Mesenchymal stem cell (in vitro differentiated cells and primary cell): Measurements from ENCODE around the gene CSTPP1.
"Not testable (repeated sequence)": the region's sequence is repeated elsewhere in the genome, so short reads cannot be mapped to it uniquely, and the experiment has no call there.

Source experiments
- DNase-seq: peaks from one replicate; pipeline ENCODE4 v3.0.0-alpha.2; 2013
- H2AFZ ChIP-seq: one replicate; pipeline ENCODE4 v1.6.1; 2013; ENCODE audit warnings: low read depth, mild to moderate bottlenecking, control low read depth, inconsistent platforms, low read length, moderate library complexity
- H2AK5ac ChIP-seq: 2 replicates; pipeline ENCODE4 v1.6.1; 2013; ENCODE audit warnings: low read length, moderate library complexity, mild to moderate bottlenecking, inconsistent platforms; ENCODE audit not compliant: severe bottlenecking
- H2BK120ac ChIP-seq: one replicate; pipeline ENCODE4 v1.6.1; 2013; ENCODE audit warnings: low read depth, mild to moderate bottlenecking, inconsistent platforms, low read length, moderate library complexity
- H2BK12ac ChIP-seq, 2 experiments: one replicate each; pipeline ENCODE4 v1.6.1; 2013; ENCODE audit warnings: inconsistent platforms in 2 of 2, low read length in 2 of 2, mild to moderate bottlenecking in 2 of 2, moderate library complexity in 2 of 2, control low read depth in 1 of 2
- H2BK15ac ChIP-seq: one replicate; pipeline ENCODE4 v1.6.1; 2013; ENCODE audit warnings: mild to moderate bottlenecking, low read depth, inconsistent platforms; ENCODE audit not compliant: poor library complexity, severe bottlenecking
- H2BK5ac ChIP-seq: 2 replicates; pipeline ENCODE4 v1.6.1; 2013; ENCODE audit warnings: low read depth, mild to moderate bottlenecking, low read length, control low read depth, inconsistent platforms; ENCODE audit not compliant: poor library complexity, severe bottlenecking
- H3K14ac ChIP-seq, 2 experiments: one replicate each; pipeline ENCODE4 v1.6.1; 2013; ENCODE audit warnings: inconsistent platforms in 2 of 2, low read length in 2 of 2, control low read depth in 1 of 2, mild to moderate bottlenecking in 1 of 2, moderate library complexity in 1 of 2
- H3K18ac ChIP-seq, 2 experiments: one replicate each; pipeline ENCODE4 v1.6.1; 2013; ENCODE audit warnings: inconsistent platforms in 2 of 2, low read length in 2 of 2, control low read depth in 1 of 2, low read depth in 1 of 2, mild to moderate bottlenecking in 1 of 2
- H3K23ac ChIP-seq, 2 experiments: one replicate each; pipeline ENCODE4 v1.6.1; 2013; ENCODE audit warnings: inconsistent platforms in 2 of 2, low read length in 2 of 2, mild to moderate bottlenecking in 2 of 2, moderate library complexity in 2 of 2, control low read depth in 1 of 2
- H3K27ac ChIP-seq: 2 replicates; pipeline ENCODE4 v1.5.1; 2013; ENCODE audit warnings: mild to moderate bottlenecking, moderate library complexity, low read length, control low read depth, inconsistent platforms; ENCODE audit not compliant: poor library complexity, severe bottlenecking
- H3K27me3 ChIP-seq, 2 experiments: 2 replicates each; pipeline versions ENCODE4 v1.6.1 to v1.7.0; 2013; ENCODE audit warnings: low read length in 2 of 2, mild to moderate bottlenecking in 2 of 2, moderate library complexity in 2 of 2, control low read depth in 1 of 2, inconsistent platforms in 1 of 2; ENCODE audit not compliant: control insufficient read depth in 1 of 2, insufficient read depth in 1 of 2
- H3K36me3 ChIP-seq, 2 experiments: 2 replicates each; pipeline versions ENCODE4 v1.6.1 to v1.7.0; 2013; ENCODE audit warnings: low read length in 2 of 2, control low read depth in 1 of 2, inconsistent platforms in 1 of 2, low read depth in 1 of 2, mild to moderate bottlenecking in 1 of 2; ENCODE audit not compliant: insufficient read depth in 2 of 2, control insufficient read depth in 1 of 2
- H3K4ac ChIP-seq, 2 experiments: one replicate each; pipeline ENCODE4 v1.6.1; 2013; ENCODE audit warnings: inconsistent platforms in 2 of 2, low read length in 2 of 2, mild to moderate bottlenecking in 2 of 2, moderate library complexity in 2 of 2, control low read depth in 1 of 2, low read depth in 1 of 2
- H3K4me1 ChIP-seq: 2 replicates; pipeline ENCODE4 v1.6.1; 2013; ENCODE audit warnings: low read depth, low read length, control low read depth; ENCODE audit not compliant: control insufficient read depth, insufficient read depth
- H3K4me2 ChIP-seq: 2 replicates; pipeline ENCODE4 v1.6.1; 2013; ENCODE audit warnings: low read length, mild to moderate bottlenecking, inconsistent platforms; ENCODE audit not compliant: poor library complexity, severe bottlenecking
- H3K4me3 ChIP-seq, 2 experiments: 2 replicates each; pipeline versions ENCODE4 v1.5.1 to v1.7.0; 2013; ENCODE audit warnings: low read length in 2 of 2, mild to moderate bottlenecking in 2 of 2, control low read depth in 1 of 2, low read depth in 1 of 2; ENCODE audit not compliant: insufficient read depth in 1 of 2
- H3K79me1 ChIP-seq: replicated peaks from 2 replicates; pipeline ENCODE4 v1.6.1; 2013; ENCODE audit warnings: mild to moderate bottlenecking, control low read depth, low read length, inconsistent platforms; ENCODE audit not compliant: poor library complexity, severe bottlenecking
- H3K9ac ChIP-seq: 2 replicates; pipeline ENCODE4 v1.7.0; 2013; ENCODE audit warnings: mild to moderate bottlenecking, low read length, moderate library complexity
- H3K9me3 ChIP-seq: 2 replicates; pipeline ENCODE4 v1.7.0; 2013; ENCODE audit warnings: mild to moderate bottlenecking, low read length; ENCODE audit not compliant: control insufficient read depth
- H4K8ac ChIP-seq: one replicate; pipeline ENCODE4 v1.6.1; 2013; ENCODE audit warnings: inconsistent platforms, mild to moderate bottlenecking, low read length, moderate library complexity
- H4K91ac ChIP-seq: one replicate; pipeline ENCODE4 v1.6.1; 2013; ENCODE audit warnings: mild to moderate bottlenecking, low read length, inconsistent platforms
- WGBS: methylation state at CpG from one replicate; pipeline ENCODE4 v1.1.7; 2013; ENCODE audit warnings: mixed read lengths; 5-methylcytosine and 5-hydroxymethylcytosine counted together

CSTPP1 gene

GRCh38 chr11:46961886-46962285, 25.3 kb downstream of the CSTPP1 start:
- no CpG with 5 or more reads among the region's 3 CpGs for WGBS
- not testable (repeated sequence) for H2BK15ac ChIP-seq, H3K4me1 ChIP-seq, H3K14ac ChIP-seq, H3K27me3 ChIP-seq, H3K36me3 ChIP-seq, H2BK120ac ChIP-seq, H3K23ac ChIP-seq, H4K8ac ChIP-seq, H3K4ac ChIP-seq, H3K4me3 ChIP-seq, H2BK5ac ChIP-seq, H2AK5ac ChIP-seq, H2BK12ac ChIP-seq, H2AFZ ChIP-seq, H3K18ac ChIP-seq, H3K4me2 ChIP-seq, H4K91ac ChIP-seq, H3K27ac ChIP-seq, DNase-seq, H3K9ac ChIP-seq, H3K9me3 ChIP-seq
- peaks cover 17% of the 10 kb centered on the region for H3K79me1 ChIP-seq

GRCh38 chr11:46963844-46964243, 27.3 kb downstream of the CSTPP1 start:
- no peak overlapping the region for H4K91ac ChIP-seq
- no peak overlapping the region for H3K18ac ChIP-seq
- H3K4me2 ChIP-seq: no peak overlapping the region
- H3K27me3 ChIP-seq: no peaks in the 10 kb centered on the region
- no peak overlapping the region for H2BK15ac ChIP-seq
- H3K4me3 ChIP-seq: no peak overlapping the region
- H3K79me1 ChIP-seq: peaks cover 14% of the 10 kb centered on the region
- no peak overlapping the region for H2BK120ac ChIP-seq
- H3K14ac ChIP-seq: no peak overlapping the region
- H2AK5ac ChIP-seq: no peak overlapping the region
- DNase-seq: no peak
- WGBS: 100% methylated on average over 3 of the region's 3 CpGs
- no peaks in the 10 kb centered on the region for H3K4me1 ChIP-seq
- H3K23ac ChIP-seq: no peak overlapping the region
- no peak overlapping the region for H2BK12ac ChIP-seq
- no peak overlapping the region for H3K4ac ChIP-seq
- H2BK5ac ChIP-seq: no peak overlapping the region
- no peak overlapping the region for H4K8ac ChIP-seq
- no peak overlapping the region for H3K27ac ChIP-seq
- peaks cover 4% of the 10 kb centered on the region for H3K9me3 ChIP-seq
- H3K9ac ChIP-seq: no peak overlapping the region
- peaks cover 0 to under 1% of the 10 kb centered on the region in 2 experiments for H3K36me3 ChIP-seq
- H2AFZ ChIP-seq: no peak overlapping the region

GRCh38 chr11:46966773-46967172, 30.2 kb downstream of the CSTPP1 start:
- Histone ChIP-seq H3K27ac (no peak overlapping the region), H3K4me3 (no peak overlapping the region), H3K79me1 (peaks cover 16% of the 10 kb centered on the region), H4K8ac (no peak overlapping the region), H3K4me2 (no peak overlapping the region), H2BK120ac (no peak overlapping the region), H3K4me1 (no peaks in the 10 kb centered on the region), H3K4ac (no peak overlapping the region), H2AFZ (no peak overlapping the region), H3K9ac (no peak overlapping the region), H3K27me3 (no peaks in the 10 kb centered on the region), H3K18ac (peak overlapping the region in 1 of 2 experiments; percentile 34), H4K91ac (no peak overlapping the region), H3K36me3 (no peaks in the 10 kb centered on the region), H2AK5ac (no peak overlapping the region), H2BK12ac (no peak overlapping the region), H2BK5ac (no peak overlapping the region), H2BK15ac (no peak overlapping the region), H3K14ac (no peak overlapping the region), H3K23ac (no peak overlapping the region), H3K9me3 (no peaks in the 10 kb centered on the region)
- no peak for DNase-seq
- 100% methylated on average over 1 of the region's 2 CpGs for WGBS

GRCh38 chr11:46967962-46968361, 31.4 kb downstream of the CSTPP1 start:
- no peaks in the 10 kb centered on the region for H3K4me1 ChIP-seq
- peaks cover 17% of the 10 kb centered on the region for H3K79me1 ChIP-seq
- H4K8ac ChIP-seq: no peak overlapping the region
- no peak overlapping the region for H3K4ac ChIP-seq
- H3K4me2 ChIP-seq: no peak overlapping the region
- no peak overlapping the region for H3K9ac ChIP-seq
- H2BK15ac ChIP-seq: no peak overlapping the region
- H3K4me3 ChIP-seq: no peak overlapping the region
- no peak for DNase-seq
- no peak overlapping the region for H3K18ac ChIP-seq
- H2AFZ ChIP-seq: no peak overlapping the region
- H4K91ac ChIP-seq: no peak overlapping the region
- H3K36me3 ChIP-seq: no peaks in the 10 kb centered on the region
- no peak overlapping the region for H2BK5ac ChIP-seq
- no peak overlapping the region for H2BK120ac ChIP-seq
- H3K14ac ChIP-seq: no peak overlapping the region
- H3K27ac ChIP-seq: no peak overlapping the region
- H2AK5ac ChIP-seq: no peak overlapping the region
- no peak overlapping the region for H2BK12ac ChIP-seq
- no peaks in the 10 kb centered on the region for H3K9me3 ChIP-seq
- WGBS: 95% methylated on average over 1 of the region's 2 CpGs
- no peaks in the 10 kb centered on the region for H3K27me3 ChIP-seq
- no peak overlapping the region for H3K23ac ChIP-seq
